Measurements from ENCODE around the gene ANO1. TPM values are rescaled to one million over a fixed set of nuclear protein-coding genes. Genes with fewer than 3 reads are reported as not detected.

The ANO1 gene
- total RNA-seq, 1 experiment from 2014 or later = 8.4 TPM

DNA sequence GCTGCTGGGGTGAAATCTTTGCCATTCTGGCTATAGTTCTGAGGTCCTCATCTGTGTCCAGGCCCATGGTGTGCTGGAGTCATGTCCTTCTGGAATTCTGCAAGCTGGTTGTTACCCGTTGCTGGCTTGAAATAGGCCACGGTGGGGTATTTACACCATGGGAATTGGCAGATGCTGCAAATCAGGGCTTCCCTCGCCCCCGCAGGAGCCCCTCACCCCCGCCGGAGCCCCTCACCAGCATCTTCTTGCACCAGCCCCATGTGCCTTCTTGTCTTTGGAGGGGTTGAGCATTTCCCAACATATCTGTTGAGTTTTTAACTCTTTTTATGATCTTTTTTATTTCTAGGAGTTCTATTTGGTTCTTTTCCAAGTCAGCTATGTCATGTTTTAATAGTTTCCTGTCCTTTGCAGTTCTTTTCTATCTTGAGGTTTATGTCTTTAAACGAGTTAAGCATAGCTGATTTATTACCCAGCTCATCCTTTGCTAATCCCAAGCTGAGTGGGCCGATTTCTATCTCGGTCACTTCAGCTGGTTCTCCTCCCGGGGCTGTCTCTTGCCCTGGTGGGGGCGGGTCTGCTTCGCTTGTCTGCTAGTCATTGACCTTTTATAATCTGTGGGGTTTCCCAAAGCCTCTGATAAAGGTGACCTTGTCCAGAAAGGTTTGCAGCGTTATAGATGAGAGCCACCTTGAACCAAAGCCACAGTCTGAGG lies 17.6 kb downstream of the ANO1 start:
- no peak for DNase-seq (ENCODE audit: low read depth)

DNA sequence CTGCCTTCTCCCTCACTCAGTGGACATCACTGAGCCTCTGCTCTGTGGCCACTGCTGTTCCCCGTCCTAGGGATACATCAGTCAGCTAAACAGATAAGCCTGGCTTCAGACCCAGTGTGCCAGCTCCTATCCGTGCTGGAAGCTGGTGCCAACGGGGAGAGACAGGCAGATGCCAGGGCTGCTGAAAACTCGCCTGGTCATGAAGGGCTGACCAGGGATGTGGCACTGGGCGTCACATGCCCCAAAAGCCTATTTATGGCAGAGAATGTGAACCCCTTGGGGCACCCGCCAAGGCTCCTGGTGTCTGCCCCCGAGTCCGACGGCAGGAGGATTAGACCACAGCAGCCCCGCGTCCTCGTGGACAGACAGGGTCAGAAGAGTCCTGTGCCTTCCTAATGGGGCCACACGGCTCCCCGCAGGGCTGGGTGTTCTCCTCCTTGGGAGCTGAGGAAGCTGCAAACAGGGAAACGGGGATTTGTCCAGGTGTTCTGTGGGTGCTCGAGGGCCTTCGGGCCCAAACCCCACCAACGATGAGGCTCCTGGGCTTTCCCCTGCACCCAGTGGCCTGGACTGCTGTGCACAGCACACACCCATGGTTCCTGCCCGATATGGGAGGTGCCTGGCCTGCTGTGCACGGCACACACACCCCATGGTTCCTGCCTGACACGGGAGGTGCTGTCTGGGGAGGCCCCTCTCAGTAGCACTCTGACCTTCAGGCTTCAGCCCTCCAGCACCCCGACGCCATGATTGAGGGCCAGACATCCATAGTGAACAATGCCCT lies 19.9 kb downstream of the ANO1 start:
- DNase-seq (ENCODE audit: low read depth) = no peak

DNA sequence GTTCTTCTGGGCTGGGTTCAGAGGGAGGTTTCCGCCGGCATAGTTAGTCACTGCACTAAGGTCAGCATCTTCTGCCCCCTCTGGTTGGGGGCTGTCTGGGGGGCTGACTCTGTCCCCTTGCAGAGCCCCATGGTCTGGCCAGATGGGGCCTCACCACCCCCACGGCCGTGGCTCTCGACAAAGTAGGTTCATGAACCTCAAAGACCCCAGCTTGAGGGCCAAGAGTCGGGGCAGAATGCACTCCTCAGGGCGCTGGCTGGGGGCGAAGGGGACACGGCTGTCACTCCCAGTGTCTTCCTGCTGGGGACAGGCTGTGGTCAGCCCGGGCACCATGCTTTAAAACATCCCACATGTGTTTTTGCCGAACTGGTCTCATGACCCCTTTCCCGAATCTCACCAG lies 20.8 kb downstream of the ANO1 start:
- DNase-seq (ENCODE audit: low read depth) = no peak

DNA sequence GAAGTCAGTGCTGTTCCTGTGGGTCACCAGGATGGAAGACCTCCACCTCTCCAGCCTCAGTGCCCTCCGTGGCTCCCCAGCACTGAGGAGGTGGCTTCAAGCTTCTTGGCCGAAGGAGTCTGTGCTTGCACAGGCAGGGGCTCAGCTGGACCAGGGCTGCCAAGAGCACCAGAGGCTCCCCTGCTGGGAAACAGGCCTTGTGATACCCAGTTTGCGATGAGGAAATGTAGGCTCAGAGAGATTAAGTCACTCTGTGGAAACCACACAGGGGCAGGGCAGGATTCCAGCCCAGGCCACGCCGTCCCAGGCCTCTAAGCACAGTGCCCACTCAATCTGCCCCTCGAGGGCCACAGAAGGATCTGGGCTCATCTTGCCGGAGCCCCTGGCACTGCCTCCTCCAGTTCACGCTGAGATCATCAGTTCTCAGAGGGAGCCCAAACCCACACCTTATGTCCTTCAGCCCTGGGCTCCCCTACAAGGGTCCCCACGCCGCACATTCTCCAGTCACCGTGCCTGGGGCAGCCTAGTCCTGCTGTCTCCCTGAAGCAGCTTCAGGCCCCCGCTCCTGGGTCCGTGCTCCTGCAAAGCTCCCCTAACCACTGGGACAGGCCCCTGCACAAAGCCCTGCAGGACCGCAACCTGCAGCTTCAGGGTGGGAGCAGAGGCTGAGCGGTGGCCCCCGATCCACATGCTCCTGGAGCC lies 21.6 kb downstream of the ANO1 start:
- DNase-seq (ENCODE audit: low read depth) = no peak

DNA sequence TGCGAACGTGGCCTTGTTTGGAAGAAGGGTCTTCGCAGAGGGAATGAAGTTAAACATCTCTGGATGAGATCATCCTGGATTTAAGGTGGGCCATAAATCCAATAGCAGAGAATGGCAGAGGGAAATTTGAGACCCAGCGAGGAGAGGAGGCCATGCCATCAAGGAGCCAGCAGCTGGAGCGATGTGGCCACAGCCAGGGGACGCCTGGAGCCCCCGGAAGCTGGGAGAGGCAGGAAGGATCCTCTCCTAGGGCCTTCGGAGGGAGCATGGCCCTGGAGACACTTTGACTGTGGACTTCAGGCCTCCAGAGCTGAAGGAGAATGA lies 22.1 kb downstream of the ANO1 start:
- DNase-seq (ENCODE audit: low read depth) = no peak

DNA sequence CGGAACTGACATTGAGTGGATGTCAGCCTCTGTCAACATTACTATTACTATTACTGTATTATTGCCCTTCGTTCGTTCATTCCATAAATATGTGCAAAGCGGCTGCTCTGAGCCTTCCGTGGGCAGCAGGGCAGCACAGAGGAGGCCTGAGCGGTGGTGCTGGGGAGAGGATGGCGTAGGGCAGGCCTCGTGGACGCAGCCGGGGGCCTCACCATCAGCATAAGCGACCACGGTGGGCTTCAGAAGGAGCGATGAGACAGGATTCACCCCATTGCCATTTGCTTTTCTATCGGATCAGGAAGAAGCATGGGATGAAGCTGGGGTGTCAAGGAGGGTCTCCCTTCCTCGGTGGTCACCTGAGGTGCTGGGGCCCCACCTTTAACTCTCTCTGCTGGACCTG lies 22.7 kb downstream of the ANO1 start:
- no peak for DNase-seq (ENCODE audit: low read depth)

DNA sequence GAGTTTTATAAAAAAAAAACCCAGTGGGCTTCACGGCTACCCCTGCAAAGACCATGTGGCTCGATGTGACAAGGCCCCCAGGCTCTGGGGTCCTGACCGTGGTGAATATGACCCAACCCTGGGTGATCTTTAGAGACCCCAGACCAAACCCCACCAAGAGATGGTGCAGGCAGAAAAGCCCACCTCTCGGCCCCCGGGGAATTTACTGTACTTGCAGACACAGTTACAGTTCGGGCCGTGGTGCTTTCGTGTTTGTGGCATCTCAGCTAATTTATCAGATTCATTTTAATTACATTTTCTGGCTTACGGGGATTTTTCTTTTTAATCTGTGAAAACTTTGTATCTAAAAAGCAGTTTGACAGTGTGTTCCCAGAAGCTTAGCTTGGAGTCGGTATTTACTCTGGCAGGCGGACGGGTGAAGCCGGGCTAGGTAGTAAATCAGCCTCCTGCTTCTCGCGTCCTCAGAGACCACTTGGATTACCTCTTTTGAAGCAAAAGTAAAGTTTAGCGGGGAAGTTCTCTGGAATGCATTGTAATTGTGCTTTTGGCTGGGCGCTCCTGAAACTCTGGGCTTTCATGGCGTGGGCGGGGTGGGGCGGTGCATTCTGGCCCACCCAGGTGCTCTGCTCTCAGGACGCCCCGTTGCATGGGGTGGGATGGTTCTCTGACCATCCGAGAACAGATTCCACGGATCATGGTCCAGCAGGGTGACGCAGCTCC lies 25.3 kb downstream of the ANO1 start:
- no peak for DNase-seq (ENCODE audit: low read depth)

DNA sequence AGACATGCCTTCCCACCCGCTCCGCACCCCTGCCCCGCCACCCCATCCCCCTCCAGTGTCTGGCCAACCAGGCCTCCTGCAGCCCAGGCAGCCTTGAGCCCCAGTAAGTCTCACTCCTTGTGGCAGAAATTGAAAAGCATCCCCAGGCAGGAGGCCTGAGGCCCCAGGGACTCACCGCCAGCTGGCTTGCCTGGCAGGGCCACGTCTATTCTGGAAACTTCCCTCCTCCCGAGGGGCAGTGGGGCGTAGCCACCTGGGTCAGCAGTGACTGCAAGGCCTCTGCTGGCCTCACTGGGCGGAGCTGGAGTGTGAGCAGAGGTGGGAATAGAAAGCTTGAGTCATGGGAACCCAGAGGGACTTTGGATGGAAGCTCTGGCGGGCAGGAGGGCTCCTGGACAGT lies 26.3 kb downstream of the ANO1 start:
- DNase-seq (ENCODE audit: low read depth) = no peak

DNA sequence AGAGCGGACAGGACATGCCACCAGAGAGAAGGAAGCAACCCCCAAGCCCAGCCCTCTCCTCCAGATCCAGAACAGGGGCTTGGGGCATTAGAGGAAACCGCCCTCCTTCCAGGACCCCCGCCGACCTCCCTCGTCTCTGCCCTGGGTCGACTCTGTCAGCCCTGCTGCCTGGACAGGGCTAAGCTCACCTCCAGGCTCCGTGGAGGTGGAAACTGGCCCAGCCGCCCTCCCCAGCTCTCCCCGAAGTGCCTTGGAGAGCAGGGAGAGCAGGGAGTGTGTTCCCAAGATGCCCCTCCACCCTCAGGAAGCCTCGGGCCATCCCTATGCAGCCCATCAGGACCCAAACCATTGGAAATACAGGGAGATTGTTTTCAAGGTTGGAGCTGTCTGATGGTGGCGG lies 26.8 kb downstream of the ANO1 start:
- DNase-seq (ENCODE audit: low read depth) = no peak

DNA sequence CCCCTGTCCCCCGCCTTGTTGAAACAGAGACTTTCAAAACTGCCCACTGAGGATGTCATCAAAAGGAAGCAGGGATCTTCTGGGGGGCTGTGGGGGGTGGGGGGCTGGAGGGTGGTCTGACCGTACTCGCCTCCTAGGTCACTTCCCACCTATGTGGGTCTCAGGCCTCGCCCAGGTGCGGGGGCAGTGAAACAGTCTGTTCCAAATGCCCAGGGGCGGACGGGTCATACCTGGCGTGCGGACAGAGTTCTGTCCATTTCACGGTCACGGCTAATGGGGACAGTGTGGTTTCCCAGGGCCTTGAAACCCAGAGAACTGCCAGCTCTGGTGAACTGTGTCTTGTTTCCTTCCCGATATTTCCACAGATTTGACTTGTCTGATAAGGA lies 27.2 kb downstream of the ANO1 start:
- no peak for DNase-seq (ENCODE audit: low read depth)

DNA sequence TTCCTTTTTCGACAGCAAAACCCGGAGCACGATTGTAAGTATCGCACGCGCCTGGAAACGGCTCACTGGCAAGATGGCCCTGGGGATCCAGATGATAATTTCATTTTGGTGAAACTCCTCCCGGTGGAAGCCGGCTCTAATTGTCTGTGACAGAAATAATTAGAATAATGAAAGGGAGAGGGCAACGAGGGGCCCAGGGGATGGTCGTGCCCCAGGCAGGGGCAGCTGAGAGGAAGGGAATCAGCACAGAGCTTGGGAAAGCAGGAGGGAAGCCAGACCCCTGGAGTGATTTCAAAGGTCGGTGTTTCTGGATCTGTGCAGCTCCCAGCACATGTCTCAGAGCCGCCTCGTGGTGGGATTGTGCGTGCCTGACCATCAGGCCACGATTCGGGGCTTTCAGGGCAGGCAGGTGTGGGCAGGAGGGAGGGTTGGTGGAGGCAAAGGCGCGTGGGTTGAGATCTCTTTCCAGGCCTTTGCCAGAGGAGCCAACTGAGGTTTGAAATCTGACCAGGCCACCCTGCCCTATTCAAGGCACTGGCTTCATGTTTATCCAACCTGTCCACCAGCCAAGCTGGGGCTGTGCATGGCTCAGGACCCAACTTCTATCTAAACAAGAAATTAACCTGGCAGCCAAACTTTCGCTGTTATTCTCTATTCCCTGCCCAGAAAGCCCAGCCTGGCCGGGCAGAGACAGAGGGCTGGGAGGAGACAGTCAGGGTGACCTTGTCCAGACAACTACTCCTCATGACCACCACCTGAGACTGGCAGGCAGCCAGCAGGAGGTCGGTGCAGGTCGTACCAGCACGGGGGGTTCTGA lies 27.8 kb downstream of the ANO1 start:
- no peak for DNase-seq (ENCODE audit: low read depth)

DNA sequence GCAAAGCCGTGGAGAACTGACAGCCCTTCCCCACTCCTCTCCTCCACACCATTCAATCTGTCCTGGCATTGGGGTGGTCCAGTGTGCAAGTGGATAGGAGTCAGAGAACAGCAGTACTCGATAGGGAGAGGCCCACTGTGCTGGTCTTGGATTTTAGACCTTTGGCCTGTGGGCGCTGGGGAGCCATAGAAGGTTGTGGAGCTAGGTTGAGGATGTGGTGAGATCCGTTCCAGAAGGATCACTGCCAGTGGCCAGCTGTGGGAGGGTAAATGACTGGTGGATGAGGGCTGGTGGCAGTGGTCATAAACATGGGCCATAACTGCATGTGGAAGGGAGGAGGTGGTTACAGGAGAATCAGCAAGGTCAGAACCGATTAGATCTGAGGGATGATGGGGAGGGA lies 28.6 kb downstream of the ANO1 start:
- DNase-seq (ENCODE audit: low read depth) = no peak

DNA sequence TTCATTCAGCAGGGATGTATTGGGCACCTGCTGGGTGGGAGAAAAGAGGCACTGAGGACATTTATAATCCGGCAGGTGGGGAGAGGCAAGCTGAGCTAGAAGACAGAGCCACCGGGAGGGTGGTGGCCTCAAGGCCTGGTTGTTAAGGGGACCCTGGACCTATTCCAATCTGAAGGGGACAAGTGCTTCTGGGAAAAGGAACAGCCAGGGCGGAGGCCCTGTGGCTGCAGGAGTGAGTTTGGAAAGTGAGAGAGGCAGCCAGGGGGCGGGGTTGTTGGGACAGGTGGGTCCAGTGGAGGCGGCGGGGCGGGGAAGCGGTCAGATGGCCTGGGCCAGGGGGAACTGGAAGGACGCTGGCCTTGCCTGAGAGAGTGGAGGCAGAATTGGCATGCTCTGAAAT lies 29.1 kb downstream of the ANO1 start:
- DNase-seq (ENCODE audit: low read depth) = no peak

DNA sequence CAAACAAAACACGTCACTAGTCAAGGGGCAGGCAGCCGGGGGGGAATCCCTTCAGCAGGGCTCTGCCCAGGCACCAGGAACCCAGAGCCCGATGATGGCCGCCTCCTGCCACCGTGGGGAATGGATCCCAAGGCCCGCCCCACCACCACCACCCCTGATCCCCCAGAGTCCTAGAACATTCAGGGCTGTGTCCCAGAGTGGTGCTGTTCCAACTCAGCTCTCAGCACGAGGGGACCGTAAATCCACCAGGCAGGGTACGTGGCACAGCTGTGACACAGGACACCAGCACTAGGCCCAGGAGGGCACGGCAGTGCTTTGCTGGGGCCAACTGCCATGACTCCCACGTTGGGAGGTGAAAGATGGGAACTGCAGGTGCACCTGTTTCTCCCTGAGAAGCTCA lies 29.6 kb downstream of the ANO1 start:
- no peak for DNase-seq (ENCODE audit: low read depth)

DNA sequence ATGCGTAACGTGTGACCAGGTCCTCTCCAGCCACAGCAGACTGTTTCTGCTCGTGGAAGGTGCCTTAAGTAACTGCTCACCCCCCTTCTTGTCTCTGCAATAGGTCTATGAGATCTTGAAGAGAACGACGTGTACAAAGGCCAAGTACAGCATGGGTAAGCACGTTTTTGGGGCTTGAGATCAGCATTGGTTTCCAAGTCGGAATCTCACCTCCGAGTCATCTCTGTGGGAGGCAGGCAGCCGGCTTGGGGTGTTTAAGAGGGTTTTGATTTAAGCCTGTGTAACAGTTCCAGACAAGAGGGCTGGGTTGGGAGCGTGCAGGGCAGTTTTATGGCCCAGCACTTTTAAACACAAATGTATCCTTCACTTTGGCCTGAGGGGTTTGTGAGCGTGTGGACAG lies 30.1 kb downstream of the ANO1 start:
- peak; percentile 22 for DNase-seq (ENCODE audit: low read depth)

DNA sequence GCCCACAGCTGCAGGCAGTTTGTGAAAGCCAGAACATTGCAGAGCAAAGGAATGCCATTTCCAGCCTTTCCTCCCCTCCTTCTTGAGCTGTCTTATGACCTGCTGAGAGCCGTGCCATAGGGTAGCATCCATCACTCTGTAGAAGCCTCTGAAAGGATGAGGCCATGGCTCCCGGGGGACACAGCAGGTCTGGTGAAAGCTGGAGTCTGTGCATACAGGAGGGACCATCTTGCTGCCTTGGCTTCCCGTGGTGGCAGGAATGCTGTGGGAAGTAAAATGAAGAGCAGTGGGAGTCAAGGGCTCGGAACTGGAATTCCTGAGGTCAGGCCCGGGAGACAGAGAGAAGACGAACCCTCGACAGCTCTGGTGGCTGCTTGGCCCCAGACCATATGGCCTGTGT lies 30.9 kb downstream of the ANO1 start:
- peak; percentile 6 for DNase-seq (ENCODE audit: low read depth)

DNA sequence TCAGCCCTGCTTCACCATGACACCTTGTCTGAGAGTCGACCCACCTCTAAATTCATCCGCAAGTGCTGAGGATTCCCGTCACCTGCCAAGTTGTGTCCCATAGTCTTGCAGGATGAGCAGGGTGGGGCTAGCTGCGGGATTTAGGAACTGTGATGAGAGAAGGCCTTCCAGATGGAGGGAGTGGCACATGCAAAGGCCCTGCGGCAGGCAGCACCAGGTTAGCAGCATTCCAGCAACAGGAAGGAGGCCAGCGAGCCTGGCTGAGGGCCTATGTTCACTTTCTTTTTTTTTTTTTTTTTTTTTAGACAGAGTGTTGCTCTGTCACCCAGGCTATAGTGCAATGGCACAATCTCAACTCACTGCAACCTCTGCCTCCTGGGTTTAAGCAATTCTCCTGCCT lies 31.8 kb downstream of the ANO1 start:
- DNase-seq (ENCODE audit: low read depth) = no peak

DNA sequence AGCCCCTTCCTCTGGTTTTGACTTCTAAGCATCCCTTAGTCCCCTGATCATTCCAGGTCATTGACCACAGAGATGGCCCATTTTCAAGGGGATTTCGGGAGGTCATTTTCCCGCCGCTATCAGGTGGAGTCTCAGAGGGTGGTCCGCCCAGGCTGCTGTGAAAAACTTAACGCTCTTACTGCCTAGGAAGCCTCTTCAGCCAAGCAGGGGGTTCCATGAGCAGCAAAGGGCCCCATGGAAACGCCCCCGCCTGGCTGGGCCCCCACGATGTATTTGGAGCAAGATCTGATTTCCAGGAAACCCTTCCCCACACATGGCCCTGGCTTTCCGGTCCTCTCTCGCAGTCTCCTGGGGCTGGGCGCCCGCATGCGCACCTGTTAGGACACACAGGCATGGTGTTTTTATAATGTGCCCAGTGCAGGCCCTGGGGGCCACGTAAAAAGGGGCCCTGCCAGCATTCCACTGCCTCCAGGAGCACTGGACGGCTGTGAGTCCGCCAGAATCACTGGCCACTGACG lies 32.5 kb downstream of the ANO1 start:
- DNase-seq (ENCODE audit: low read depth) = no peak

DNA sequence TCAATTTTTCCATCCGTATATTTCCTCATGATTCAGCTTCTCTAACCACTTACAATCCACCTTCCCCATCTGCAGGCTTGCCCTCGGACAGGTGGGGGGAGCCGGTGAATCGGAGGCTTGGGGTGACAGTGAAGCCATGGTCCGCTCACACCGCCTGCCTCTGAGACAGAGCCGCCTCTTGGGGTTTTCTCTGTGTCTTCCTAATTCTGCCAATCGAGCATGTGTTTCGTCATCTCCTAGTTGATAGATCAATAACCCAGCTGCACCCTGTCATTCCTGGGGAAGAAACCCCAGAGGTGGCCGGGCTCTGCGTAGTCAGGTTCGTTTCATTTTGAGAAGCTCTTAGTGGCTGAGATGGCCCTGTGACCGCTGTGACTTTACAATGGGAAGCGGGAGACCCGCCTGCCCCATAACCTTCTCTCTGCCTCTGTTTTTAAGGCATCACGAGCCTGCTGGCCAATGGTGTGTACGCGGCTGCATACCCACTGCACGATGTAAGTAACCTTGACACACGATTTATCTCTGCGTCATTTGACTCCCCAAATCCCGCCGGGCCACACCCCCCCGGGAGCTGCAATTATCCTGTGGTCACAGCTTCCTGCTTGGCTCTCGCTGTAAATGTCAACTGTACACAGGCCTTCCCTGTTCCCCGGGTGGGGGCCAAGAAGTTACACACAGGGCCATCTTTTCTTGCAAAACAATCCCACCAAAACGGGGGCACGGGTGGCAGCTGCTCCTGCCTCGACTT lies 33.3 kb downstream of the ANO1 start:
- DNase-seq (ENCODE audit: low read depth) = peak; percentile 94

DNA sequence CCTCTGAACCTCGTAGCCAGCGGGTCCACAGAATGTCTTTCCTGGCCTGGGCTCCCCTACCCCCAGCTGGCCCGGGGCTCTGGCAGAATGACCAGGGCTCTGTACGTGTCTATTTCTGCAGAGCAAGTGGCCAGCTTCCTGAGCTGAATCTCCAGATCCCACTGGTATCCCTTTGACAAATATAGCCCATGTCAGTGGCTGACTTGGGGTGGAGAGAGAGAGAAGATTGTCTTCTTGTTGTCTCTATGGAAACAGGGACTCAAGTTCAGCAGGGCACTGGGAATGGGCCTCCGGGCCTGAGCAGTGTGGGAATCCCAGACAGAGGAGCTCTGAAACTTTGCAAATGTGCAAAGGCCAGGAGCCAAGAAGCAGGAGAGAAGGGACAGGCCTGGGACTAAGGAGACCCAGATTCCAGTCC lies 33.9 kb downstream of the ANO1 start:
- peak; percentile 83 for DNase-seq (ENCODE audit: low read depth)

DNA sequence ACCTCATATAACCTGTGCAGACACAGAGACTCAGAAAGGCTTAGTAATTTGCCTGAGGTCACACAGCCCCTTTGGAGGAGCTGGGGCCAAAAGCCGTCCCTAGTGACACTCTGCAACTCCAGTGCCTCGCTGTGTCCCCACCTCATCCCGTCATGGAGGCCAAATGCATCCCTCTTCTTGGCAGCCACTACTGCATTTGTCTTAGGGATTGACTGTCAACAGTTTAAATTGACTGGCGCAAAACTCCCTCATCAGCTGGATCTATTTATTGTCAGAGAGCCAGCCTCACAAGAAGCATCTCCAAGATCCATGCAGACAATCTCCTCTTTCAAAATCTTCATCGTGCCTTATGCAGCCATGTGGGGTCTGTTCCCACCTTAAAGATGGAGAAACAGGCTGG lies 35.7 kb downstream of the ANO1 start:
- no peak for DNase-seq (ENCODE audit: low read depth)

All from RPMI7951 (cell line).